ENCODE data around the gene DDX17. TPM values are rescaled to one million over a fixed set of nuclear protein-coding genes. Genes with fewer than 3 reads are reported as not detected.

Gene DDX17
- total RNA-seq, 1 experiment from 2014 or later, result 529 TPM

DNA sequence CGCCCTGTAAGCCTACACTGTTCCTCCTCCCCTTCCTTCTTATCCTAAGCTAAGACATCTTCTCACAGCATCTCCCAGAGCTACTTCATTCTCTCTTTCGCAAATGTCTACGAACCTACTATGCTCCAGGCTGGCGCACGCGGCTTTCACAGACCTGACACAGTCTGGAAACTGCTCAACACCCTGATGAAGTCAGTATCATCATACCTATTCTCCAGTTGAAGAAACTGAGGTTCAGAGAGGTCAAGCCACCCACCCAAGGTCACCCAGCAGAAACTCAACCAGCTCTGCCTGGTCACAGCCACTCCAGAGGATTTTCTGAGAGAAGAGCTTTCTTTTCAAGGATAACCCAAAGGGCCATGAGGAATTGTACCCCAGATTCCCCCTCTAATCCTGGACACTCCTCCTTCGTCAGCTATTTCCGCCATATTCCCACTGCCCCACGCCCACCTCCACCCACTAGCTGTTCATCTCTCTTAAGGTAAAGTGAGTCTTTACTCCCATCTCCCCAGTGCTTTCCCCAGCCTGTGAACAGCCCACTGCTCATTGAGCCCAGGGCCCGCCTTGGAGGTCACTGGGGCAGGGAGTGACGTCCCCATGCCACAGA is 52.9 kb downstream of the DDX17 start:
- Histone ChIP-seq H3K79me1 (ENCODE audit: insufficient read depth, low read depth, low read length, poor library complexity, severe bottlenecking) (no peaks in the 10 kb centered on the region), H3K9ac (ENCODE audit: extremely low read depth, insufficient read length, low read length) (no peak overlapping the region), H3K56ac (ENCODE audit: insufficient read length, low read depth, low read length) (no peak overlapping the region), H3K9me3 (ENCODE audit: control insufficient read depth, low read depth, low read length) (no peaks in the 10 kb centered on the region), H3T11ph (ENCODE audit: low read length) (no peak overlapping the region), H2BK15ac (ENCODE audit: low read depth, low read length) (no peak overlapping the region), H2BK5ac (ENCODE audit: insufficient read length, low read length) (no peak overlapping the region), H3K23me2 (ENCODE audit: insufficient read length, low read depth, low read length, poor library complexity, severe bottlenecking) (peaks cover 12% of the 10 kb centered on the region), H4K5ac (ENCODE audit: insufficient read length, low read depth, low read length) (no peak overlapping the region), H3K4me1 (ENCODE audit: insufficient read depth, low read length) (peaks cover 3% of the 10 kb centered on the region; the same call in 1 of the 2 replicates), H4K8ac (replicated peaks; ENCODE audit: insufficient read length, low read depth, low read length) (no peak overlapping the region), H2AFZ (ENCODE audit: low read length) (no peak overlapping the region), H3K23ac (ENCODE audit: insufficient read length, low read depth, low read length) (no peak overlapping the region), H2AK5ac (ENCODE audit: insufficient read length, low read length) (no peak overlapping the region), H3K27ac (ENCODE audit: insufficient read length, low read depth, low read length) (no peak overlapping the region), H3K4ac (ENCODE audit: low read depth, low read length) (no peak overlapping the region), H4K20me1 (ENCODE audit: control insufficient read depth, insufficient read depth, insufficient read length) (peaks cover 4% of the 10 kb centered on the region), H2BK120ac (ENCODE audit: low read depth, low read length, poor library complexity, severe bottlenecking) (no peak overlapping the region), H3K4me2 (ENCODE audit: insufficient read depth, insufficient read length, low read length) (no peak overlapping the region), H2BK12ac (ENCODE audit: insufficient read length, low read depth, low read length) (no peak overlapping the region), H3K27me3 (ENCODE audit: insufficient read depth, low read length) (peaks cover 19% of the 10 kb centered on the region), H3K18ac (ENCODE audit: insufficient read length, low read depth, low read length) (no peak overlapping the region), H3K79me2 (ENCODE audit: insufficient read depth, low read length) (no peaks in the 10 kb centered on the region), H3K14ac (ENCODE audit: insufficient read depth, low read length) (no peak overlapping the region), H4K91ac (ENCODE audit: insufficient read length, low read depth, low read length) (no peak overlapping the region), H2BK20ac (ENCODE audit: low read depth, low read length, poor library complexity, severe bottlenecking) (no peak overlapping the region)
- no peak for DNase-seq
- Mint-ChIP-seq H3K4me1 (peaks cover 29 to 49% of the 10 kb centered on the region in 2 experiments), H3K36me3 (ENCODE audit: insufficient read depth in 1 of 3, low read depth in 3 of 3) (no peaks in the 10 kb centered on the region; a peak in 2 of 7 replicates), H3K27me3 (ENCODE audit: low read depth) (peaks cover 81% of the 10 kb centered on the region), H3K9me3 (no peaks in the 10 kb centered on the region; a peak in 1 of 5 replicates), H3K27ac (peak overlapping the region in 1 of 3 experiments; percentile 41; a peak in 1 of 7 replicates), H3K4me3 (peak overlapping the region in 1 of 2 experiments; percentile 89; a peak in 2 of 5 replicates)
- TF ChIP-seq, protein P1, sequence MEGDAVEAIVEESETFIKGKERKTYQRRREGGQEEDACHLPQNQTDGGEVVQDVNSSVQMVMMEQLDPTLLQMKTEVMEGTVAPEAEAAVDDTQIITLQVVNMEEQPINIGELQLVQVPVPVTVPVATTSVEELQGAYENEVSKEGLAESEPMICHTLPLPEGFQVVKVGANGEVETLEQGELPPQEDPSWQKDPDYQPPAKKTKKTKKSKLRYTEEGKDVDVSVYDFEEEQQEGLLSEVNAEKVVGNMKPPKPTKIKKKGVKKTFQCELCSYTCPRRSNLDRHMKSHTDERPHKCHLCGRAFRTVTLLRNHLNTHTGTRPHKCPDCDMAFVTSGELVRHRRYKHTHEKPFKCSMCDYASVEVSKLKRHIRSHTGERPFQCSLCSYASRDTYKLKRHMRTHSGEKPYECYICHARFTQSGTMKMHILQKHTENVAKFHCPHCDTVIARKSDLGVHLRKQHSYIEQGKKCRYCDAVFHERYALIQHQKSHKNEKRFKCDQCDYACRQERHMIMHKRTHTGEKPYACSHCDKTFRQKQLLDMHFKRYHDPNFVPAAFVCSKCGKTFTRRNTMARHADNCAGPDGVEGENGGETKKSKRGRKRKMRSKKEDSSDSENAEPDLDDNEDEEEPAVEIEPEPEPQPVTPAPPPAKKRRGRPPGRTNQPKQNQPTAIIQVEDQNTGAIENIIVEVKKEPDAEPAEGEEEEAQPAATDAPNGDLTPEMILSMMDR (conservative IDR thresholded peaks at IDR 0.05), result no peak
- no CpG with 5 or more reads among the region's 11 CpGs for WGBS (ENCODE audit: extremely low coverage, insufficient read length, low lambda C conversion rate)
